ENCODE results near the gene VSIG1. TPM values are rescaled to one million over a fixed set of nuclear protein-coding genes. Genes with fewer than 3 reads are reported as not detected.

Gene VSIG1
- total and polyA plus RNA-seq, 12 donors, result 0.03 to 0.46 (median 0.12) TPM; not detected in 8

- no peak for DNase-seq
- H3K27me3 ChIP-seq, result peaks cover 0 to 18% (median 0%) of the 10 kb centered on the region in 7 donors
- no peak overlapping the region for H3K4me3 ChIP-seq
- no peak overlapping the region for H3K27ac ChIP-seq
- intact Hi-C loops (cut with DNase I), result no loop called here
- TF ChIP-seq CTCF (IDR thresholded peaks at IDR 0.05), result no peak
- ATAC-seq, result no peak
- H3K36me3 ChIP-seq, result no peaks in the 10 kb centered on the region
- peaks cover 0 to 4% (median 0%) of the 10 kb centered on the region in 11 donors for H3K9me3 ChIP-seq
- 94 to 100% methylated on average over 2 of the region's 2 CpGs for WGBS, 2 donors
- peaks cover 0 to 6% (median 0%) of the 10 kb centered on the region in 9 donors for H3K4me1 ChIP-seq
Measured at GRCh38 chrX:108097380-108097779, 52.5 kb downstream of the VSIG1 start.

- H3K27ac ChIP-seq, result peak overlapping the region in 6 of 10 donors; percentile 19 to 77 (median 50)
- peaks cover 0 to 19% (median 0%) of the 10 kb centered on the region in 11 donors for H3K9me3 ChIP-seq
- no peak for ATAC-seq
- H3K36me3 ChIP-seq, result no peaks in the 10 kb centered on the region
- H3K4me3 ChIP-seq, result peak overlapping the region in 1 of 10 donors; percentile 20
- no peak for DNase-seq
- H3K27me3 ChIP-seq, result peaks cover 0 to 8% (median 0%) of the 10 kb centered on the region in 7 donors
- intact Hi-C loops (cut with DNase I), result no loop called here
- peaks cover 0 to 6% (median 0%) of the 10 kb centered on the region in 9 donors for H3K4me1 ChIP-seq
- no peak for TF ChIP-seq CTCF (IDR thresholded peaks at IDR 0.05)
Measured at GRCh38 chrX:108105473-108105872, 60.6 kb downstream of the VSIG1 start.

GRCh38 chrX:108114541-108114940, 69.7 kb downstream of the VSIG1 start:
- intact Hi-C loops (cut with DNase I), result no loop called here
- H3K36me3 ChIP-seq, result no peaks in the 10 kb centered on the region
- no peak for ATAC-seq

GRCh38 chrX:108117988-108118387, 73.1 kb downstream of the VSIG1 start:
- H3K9me3 ChIP-seq, result no peaks in the 10 kb centered on the region
- H3K27ac ChIP-seq, result no peak overlapping the region
- H3K27me3 ChIP-seq, result peaks cover 0 to 12% (median 0%) of the 10 kb centered on the region in 7 donors
- no peak overlapping the region for H3K4me3 ChIP-seq
- intact Hi-C loops (cut with DNase I), result no loop called here
- TF ChIP-seq CTCF (IDR thresholded peaks at IDR 0.05), result no peak
- H3K36me3 ChIP-seq, result no peaks in the 10 kb centered on the region
- 64 to 66% methylated on average over 3 of the region's 3 CpGs for WGBS, 2 donors
- H3K4me1 ChIP-seq, result peaks cover 0 to 56% (median 10%) of the 10 kb centered on the region in 9 donors
- ATAC-seq (peak in 1 of 8 donors; percentile 47), DNase-seq (no peak)

More at GRCh38 chrX:108114541-108114940, 69.7 kb downstream of the VSIG1 start:
- H3K4me3 ChIP-seq, result no peak overlapping the region
- peaks cover 0 to 24% (median 1%) of the 10 kb centered on the region in 9 donors for H3K4me1 ChIP-seq
- DNase-seq, result no peak
- no peaks in the 10 kb centered on the region for H3K9me3 ChIP-seq
- no peak for TF ChIP-seq CTCF (IDR thresholded peaks at IDR 0.05)
- peaks cover 0 to 18% (median 0%) of the 10 kb centered on the region in 7 donors for H3K27me3 ChIP-seq
- no peak overlapping the region for H3K27ac ChIP-seq

Data from heart right ventricle (tissue), 16 donors.